Measurements from ENCODE around the gene SARNP. TPM values are rescaled to one million over a fixed set of nuclear protein-coding genes. Genes with fewer than 3 reads are reported as not detected.

The SARNP gene
- total and polyA plus RNA-seq, 10 of the 15 experiments (the other 5 are each of a cell fraction or from before 2014, with no cell fraction given), result 77.6 to 445 (median 188) TPM

GRCh38 chr12:55830601-55831446, 13.3 kb upstream of the SARNP start (continued):
- TF ChIP-seq BCL3 (IDR thresholded peaks at IDR 0.05; ENCODE audit: borderline replicate concordance, insufficient read depth, low read depth, low read length, poor library complexity, severe bottlenecking) (no peak), BHLHE40 (IDR thresholded peaks at IDR 0.05; ENCODE audit: borderline replicate concordance in 1 of 2, low read depth in 2 of 2, low read length in 1 of 2) (peak; percentile 89 to 91), CBX3 (IDR thresholded peaks at IDR 0.05; ENCODE audit: borderline replicate concordance, low read depth) (no peak)

GRCh38 chr12:55829967-55830600, 12.6 kb upstream of the SARNP start:
- Histone ChIP-seq H3K9ac (ENCODE audit: control insufficient read depth, insufficient read depth, low read length) (peak overlapping the region; percentile 81), H3K4me1 (ENCODE audit: control insufficient read depth, insufficient read depth, low read length) (peaks cover 21% of the 10 kb centered on the region; the same call in 1 of the 2 replicates), H3K36me3 (ENCODE audit: control insufficient read depth in 2 of 2, insufficient read depth in 2 of 2, low read length in 1 of 2) (no peaks in the 10 kb centered on the region; a peak in 1 of 4 replicates), H3K27me3 (replicated peaks in 1 of 2; ENCODE audit: control insufficient read depth in 2 of 2, insufficient read depth in 2 of 2, low read length in 1 of 2) (no peaks in the 10 kb centered on the region), H2AFZ (ENCODE audit: control insufficient read depth, low read depth, low read length) (peak overlapping the region; percentile 88), H3K4me3 (peak overlapping the region; percentile 96), H3K4me2 (ENCODE audit: control insufficient read depth, insufficient read depth) (peak overlapping the region; percentile 86), H3K27ac (ENCODE audit: control insufficient read depth, insufficient read depth) (peak overlapping the region; percentile 76), H3K9me3 (replicated peaks; ENCODE audit: control insufficient read depth, insufficient read depth, low read length) (no peaks in the 10 kb centered on the region), H4K20me1 (ENCODE audit: control insufficient read depth, insufficient read depth) (no peaks in the 10 kb centered on the region), H3K79me2 (ENCODE audit: control insufficient read depth, insufficient read depth, low read length) (peaks cover 51% of the 10 kb centered on the region)
- RAD21 ChIA-PET (ENCODE audit: unreplicated experiment), result interaction anchor here (0.8 to 3.4 kb wide), 19 partner anchors 10 to 287 kb away, joined by 3 to 26 read pairs (median 4); partner anchors contain the start of genes DGKA, GDF11, ORMDL2 and PYM1
- in situ Hi-C loops (cut with MboI), result loop anchor here (5.0 kb wide), 1 partner anchor 97 kb away; the partner anchor contains the start of gene PYM1
- under 1% methylated on average over 33 of the region's 37 CpGs for WGBS (ENCODE audit: insufficient coverage, insufficient replicate concordance, low lambda C conversion rate, missing lambda C conversion rate)
- SMC1A ChIA-PET (ENCODE audit: uncharacterized antibody, unreplicated experiment), result interaction anchor here (0.6 to 4.1 kb wide), 17 partner anchors 11 to 1950 kb away, joined by 3 to 41 read pairs (median 4); partner anchors contain the start of genes DGKA, ORMDL2, PYM1 and SARNP
- FAIRE-seq (no peak), ATAC-seq (peak; percentile 25), DNase-seq (ENCODE audit: low read depth, low spot score) (no peak)
- POLR2A ChIA-PET, result interaction anchor here (0.5 to 5.5 kb wide), 29 partner anchors 8 to 391 kb away, joined by 3 to 103 read pairs (median 4); partner anchors contain the start of genes BLOC1S1, DGKA, ORMDL2 and PYM1
- intact Hi-C loops (cut with micrococcal nuclease; ENCODE audit: unreplicated experiment), result loop anchor here (1.0 to 5.0 kb wide), 5 partner anchors 99 to 287 kb away; partner anchors contain the start of genes PA2G4, RPL41, RPS26 and ZC3H10
- TSS peak; percentile 71 for BruUV-seq (replicated peaks)
- CTCF ChIA-PET, result interaction anchor here (0.6 to 5.7 kb wide), 18 partner anchors 12 to 486 kb away, joined by 3 to 89 read pairs (median 4); partner anchors contain the start of genes CNPY2, DGKA, ORMDL2 and PYM1
- no peak for TF ChIP-seq USF1 (IDR thresholded peaks at IDR 0.05; ENCODE audit: borderline replicate concordance, extremely low read length, insufficient read depth, low read depth, low read length)
- no peak for TF ChIP-seq PAX8 (IDR thresholded peaks at IDR 0.05)
- TF ChIP-seq SUZ12 (IDR thresholded peaks at IDR 0.05; ENCODE audit: unreplicated experiment), result no peak
- no peak for TF ChIP-seq RAD51 (IDR thresholded peaks at IDR 0.05)
- TF ChIP-seq BCLAF1 (IDR thresholded peaks at IDR 0.05), result no peak
- TF ChIP-seq EZH2 (IDR thresholded peaks at IDR 0.05; ENCODE audit: borderline replicate concordance, control insufficient read depth, low read depth, low read length), result no peak
- TF ChIP-seq CTCF (IDR thresholded peaks at IDR 0.05 in 2 of 3, conservative IDR thresholded peaks at IDR 0.05 in 1 of 3; ENCODE audit: control insufficient read depth in 2 of 3, extremely low read depth in 1 of 3, insufficient read depth in 1 of 3, low read depth in 3 of 3, low read length in 3 of 3), result no peak

Data from GM12878 (cell line).